Suppressor macrophage (primary cell): ENCODE results near the gene RAB40AL.

Experiments used
- DNase-seq, 4 experiments: peaks; one replicate each; pipeline ENCODE4 v3.0.0-alpha.2; 2020 to 2022

Gene RAB40AL

DNA sequence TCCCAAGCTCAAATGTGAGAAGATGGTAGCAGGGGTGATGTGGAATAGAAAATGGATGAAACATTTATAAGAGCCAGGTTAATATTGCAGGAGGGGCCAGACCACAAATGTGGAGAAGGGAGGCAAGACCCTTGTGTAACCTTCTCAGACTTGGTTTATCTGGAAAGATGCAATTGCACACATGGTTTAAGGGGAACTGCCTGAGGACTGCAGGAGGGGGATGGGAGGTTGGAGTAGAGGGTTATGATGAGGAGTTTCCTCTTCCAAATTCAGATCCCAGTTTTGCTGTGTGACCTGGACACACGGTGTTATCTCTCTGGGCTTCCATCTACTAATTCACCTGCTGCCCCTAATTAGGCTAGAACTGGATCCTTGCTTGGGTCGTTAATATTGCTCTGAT, 46.1 kb downstream of the RAB40AL start:
- no peak for DNase-seq

GRCh38 chrX:102985192-102985591, 48.1 kb downstream of the RAB40AL start:
- peak; percentile 68 to 86 (median 78) for DNase-seq
